K562 (cell line): ENCODE measurements around the gene ANKRD23. TPM values are rescaled to one million over a fixed set of nuclear protein-coding genes. Genes with fewer than 3 reads are reported as not detected.

Source experiments
- ATAC-seq: fragments of 200-7000 bp; cut with Tn5 transposase; 3 replicates; pipeline ENCODE4 v1.9.1; 2020; ENCODE audit warnings: moderate library complexity
- BruUV-seq: library from RNA; stranded (reverse); fragments of 400-500 nt; replicated peaks from 2 replicates; lab custom pipeline; 2021; lab: Mats Ljungman, UMichigan
- CTCF ChIA-PET: fragments of 300-600 bp; formaldehyde crosslinking; extraction: SDS; loops from one replicate; lab custom pipeline; 2021; ENCODE audit warnings: low intra/inter-chr PET ratio; lab: Yijun Ruan, JAX
- POLR2A ChIA-PET: fragments of 300-600, 350-650 bp; sonication (Branson Sonifier 250); formaldehyde crosslinking; extraction: SDS; loops from one replicate; lab custom pipeline; 2021; ENCODE audit warnings: antibody characterized with exemption, inconsistent platforms; lab: Yijun Ruan, JAX
- DNase-seq, 4 experiments: peaks; one replicate each; pipeline versions ENCODE4 v3.0.0 to v3.0.0-alpha.2; 2011 to 2018; ENCODE audit warnings: low spot score in 3 of 4, mixed read lengths in 3 of 4; ENCODE audit errors: extremely low read depth in 1 of 4
- FAIRE-seq: peaks from 2 replicates; lab custom pipeline; 2011; peaks lifted over from hg19 to GRCh38; lab: Jason Lieb, UNC
- H2AFZ ChIP-seq: 2 replicates; pipeline ENCODE4 v1.6.0; 2011; ENCODE audit warnings: low read depth, low read length, control low read depth, inconsistent platforms
- H3K27ac ChIP-seq: fragments of 200-600 bp; 3 replicates; pipeline ENCODE4 v1.8.0; 2011; ENCODE audit warnings: low read depth, mild to moderate bottlenecking, control low read depth, inconsistent platforms, low read length, moderate library complexity, mixed read lengths; ENCODE audit errors: extremely low read depth
- H3K27me3 ChIP-seq, 2 experiments: fragments of 300-600 bp in 1 of 2; 2 replicates in 1 of 2; 3 replicates in 1 of 2; pipeline versions ENCODE4 v1.6.0 to v1.8.0; 2011; ENCODE audit warnings: inconsistent platforms in 2 of 2, low read length in 2 of 2, mild to moderate bottlenecking in 1 of 2, mixed read lengths in 1 of 2, moderate library complexity in 1 of 2; ENCODE audit not compliant: control insufficient read depth in 2 of 2, insufficient read depth in 2 of 2
- H3K36me3 ChIP-seq: fragments of 300-600 bp; 3 replicates; pipeline ENCODE4 v1.8.0; 2011; ENCODE audit warnings: mild to moderate bottlenecking, low read length, inconsistent platforms; ENCODE audit not compliant: control insufficient read depth, insufficient read depth
- H3K4me1 ChIP-seq, 2 experiments: fragments of 200-600 bp in 1 of 2; replicated peaks in 1 of 2; 2 replicates in 1 of 2; 3 replicates in 1 of 2; pipeline versions ENCODE4 v1.5.1 to v1.8.0; 2011; ENCODE audit warnings: inconsistent platforms in 2 of 2, low read length in 2 of 2, mild to moderate bottlenecking in 1 of 2, mixed read lengths in 1 of 2, moderate library complexity in 1 of 2; ENCODE audit not compliant: control insufficient read depth in 2 of 2, insufficient read depth in 2 of 2
- H3K4me2 ChIP-seq: 2 replicates; pipeline ENCODE4 v1.6.1; 2011; ENCODE audit warnings: low read length, control low read depth, inconsistent platforms, mixed read lengths; ENCODE audit not compliant: insufficient read depth
- H3K4me3 ChIP-seq: fragments of 200-600 bp; sonication (generic), shearing (Covaris generic); 2 replicates; pipeline ENCODE4 v1.5.1; 2016; ENCODE audit warnings: control low read depth, inconsistent platforms
- H3K79me2 ChIP-seq: fragments of 200-600 bp; 3 replicates; pipeline ENCODE4 v1.8.0; 2011; ENCODE audit warnings: low read length, inconsistent platforms; ENCODE audit not compliant: control insufficient read depth, insufficient read depth
- H3K9ac ChIP-seq, 2 experiments: 2 replicates each; pipeline versions ENCODE4 v1.6.0 to v1.6.1; 2011; ENCODE audit warnings: low read depth in 2 of 2, low read length in 2 of 2, control low read depth in 1 of 2, inconsistent platforms in 1 of 2, mild to moderate bottlenecking in 1 of 2, mixed read lengths in 1 of 2; ENCODE audit not compliant: insufficient read depth in 1 of 2
- H3K9me1 ChIP-seq: one replicate; pipeline ENCODE4 v1.6.0; 2011; ENCODE audit warnings: inconsistent platforms, mild to moderate bottlenecking, low read length, moderate library complexity; ENCODE audit not compliant: control insufficient read depth, insufficient read depth
- H3K9me3 ChIP-seq: replicated peaks from 2 replicates; pipeline ENCODE4 v1.5.1; 2011; ENCODE audit warnings: low read depth, low read length, inconsistent platforms; ENCODE audit not compliant: control insufficient read depth, insufficient read depth
- H4K20me1 ChIP-seq: replicated peaks from 2 replicates; pipeline ENCODE4 v1.6.1; 2011; ENCODE audit warnings: low read length, inconsistent platforms, mixed read lengths; ENCODE audit not compliant: control insufficient read depth, insufficient read depth
- ATF3 ChIP-seq, 2 experiments: fragments of 450-650 bp in 1 of 2; sonication (generic) in 1 of 2; formaldehyde crosslinking in 1 of 2; IDR thresholded peaks in 1 of 2; conservative IDR thresholded peaks in 1 of 2; 2 replicates each; pipeline versions ENCODE4 v1.6.1 to v1.8.1; 2016 to 2023; ENCODE audit warnings: mild to moderate bottlenecking in 2 of 2, moderate library complexity in 2 of 2, inconsistent platforms in 1 of 2, missing genetic modification reagents in 1 of 2
- CCNT2 ChIP-seq: IDR thresholded peaks from 2 replicates; pipeline ENCODE4 v1.6.1; 2011; ENCODE audit warnings: borderline replicate concordance, low read depth, mild to moderate bottlenecking, moderate library complexity, mixed read lengths, low read length; ENCODE audit not compliant: insufficient read length; ENCODE audit errors: extremely low read depth
- CHD1 ChIP-seq: fragments of 200-600 bp; sonication (generic); IDR thresholded peaks from one replicate; pipeline ENCODE4 v1.6.1; 2012; ENCODE audit warnings: mild to moderate bottlenecking, moderate library complexity, low read length, inconsistent platforms
- L3MBTL2 ChIP-seq: fragments of 450-650 bp; IDR thresholded peaks from 2 replicates; pipeline ENCODE4 v1.6.1; 2016; ENCODE audit warnings: mild to moderate bottlenecking, moderate library complexity
- MXI1 ChIP-seq: IDR thresholded peaks from 2 replicates; pipeline ENCODE4 v1.6.1; 2011; ENCODE audit warnings: low read depth, mild to moderate bottlenecking, improper control_type of control experiment, low read length
- MYC ChIP-seq, 2 experiments: fragments of 250-450 bp in 1 of 2; sonication (Bioruptor Pico) in 1 of 2; IDR thresholded peaks; 2 replicates each; pipeline versions ENCODE4 v1.5.1 to v1.6.1; 2012 to 2021; ENCODE audit warnings: low read depth in 2 of 2, borderline replicate concordance in 1 of 2, improper control_type of control experiment in 1 of 2, low read length in 1 of 2, mild to moderate bottlenecking in 1 of 2, moderate library complexity in 1 of 2
- NR2C2 ChIP-seq, 2 experiments: fragments of 200-800 bp in 1 of 2; sonication (Bioruptor generic) in 1 of 2; sonication (generic) in 1 of 2; formaldehyde crosslinking in 1 of 2; IDR thresholded peaks; 2 replicates each; pipeline versions ENCODE4 v1.6.1 to v1.8.0; 2016 to 2022; ENCODE audit warnings: mild to moderate bottlenecking in 1 of 2, missing compliant biosample characterization in 1 of 2, missing genetic modification characterization in 1 of 2, missing genetic modification reagents in 1 of 2
- RCOR1 ChIP-seq, 2 experiments: IDR thresholded peaks; 2 replicates each; pipeline ENCODE4 v1.6.1; 2012; ENCODE audit warnings: low read depth in 2 of 2, low read length in 2 of 2, borderline replicate concordance in 1 of 2, improper control_type of control experiment in 1 of 2
- TFAM ChIP-seq: fragments of 250-450 bp; sonication (Bioruptor Pico); conservative IDR thresholded peaks from 2 replicates; pipeline ENCODE4 v1.5.0; 2021; ENCODE audit warnings: mild to moderate bottlenecking, moderate library complexity
- THAP7 ChIP-seq: fragments of 250-450 bp; sonication (Bioruptor Pico); IDR thresholded peaks from 2 replicates; pipeline ENCODE4 v1.5.0; 2021
- TOE1 ChIP-seq, 2 experiments: fragments of 450-650 bp in 1 of 2; sonication (generic) in 1 of 2; formaldehyde crosslinking in 1 of 2; IDR thresholded peaks; 2 replicates each; pipeline versions ENCODE4 v1.7.1 to v1.8.0; 2016 to 2022; ENCODE audit warnings: borderline replicate concordance in 2 of 2, mild to moderate bottlenecking in 2 of 2, antibody characterized with exemption in 1 of 2, inconsistent platforms in 1 of 2, low read depth in 1 of 2, missing genetic modification reagents in 1 of 2, moderate library complexity in 1 of 2
- ZC3H8 ChIP-seq: fragments of 450-650 bp; IDR thresholded peaks from 2 replicates; pipeline ENCODE4 v1.6.1; 2017
- ZKSCAN8 ChIP-seq: fragments of 200-800 bp; sonication (Bioruptor generic); IDR thresholded peaks from 2 replicates; pipeline ENCODE4 v1.6.1; 2016; ENCODE audit warnings: missing genetic modification characterization, missing compliant biosample characterization
- ZNF212 ChIP-seq: fragments of 450-650 bp; formaldehyde crosslinking; IDR thresholded peaks from 2 replicates; pipeline ENCODE4 v1.4.0; 2020; ENCODE audit warnings: mild to moderate bottlenecking
- ZNF239 ChIP-seq: fragments of 250-450 bp; sonication (Bioruptor Pico); IDR thresholded peaks from 2 replicates; pipeline ENCODE4 v1.4.0; 2020; ENCODE audit warnings: mild to moderate bottlenecking
- WGBS: fragments of 100-300 bp; shearing (Covaris generic); methylation state at CpG from one replicate; pipeline ENCODE4 v1.1.6; 2016; ENCODE audit warnings: low coverage, mixed read lengths; ENCODE audit not compliant: insufficient coverage; ENCODE audit errors: missing lambda C conversion rate; 5-methylcytosine and 5-hydroxymethylcytosine counted together
- in situ Hi-C: fragments of 300-500 bp; cut with MboI; formaldehyde crosslinking; loops from 4 replicates; pipeline ENCODE4 v1.15.0; 2018; ENCODE audit warnings: inconsistent platforms, mixed read lengths
- intact Hi-C: fragments of 100-400 bp; cut with micrococcal nuclease; formaldehyde crosslinking; loops from 2 replicates; pipeline ENCODE4 v1.14.2; 2022
- polyA plus RNA-seq, 8 experiments: library from polyadenylated mRNA; depleted of rRNA in 4 of 8; stranded (reverse) in 5 of 8; unstranded in 3 of 8; fragments of >200 nt; fragmentation: Nextera tagmentation in 2 of 8; fragmentation: Illumina TruSeq in 1 of 8; extraction: Ambion mirVana in 2 of 8; extraction: Trizol in 1 of 8; gene quantifications; 2 replicates each; pipeline versions ENCODE4 v1.2.1 to v1.2.3, GENCODE V29; 2011 to 2014; ENCODE audit warnings: inconsistent platforms in 1 of 8, missing spikeins in 1 of 8
- total RNA-seq, 7 experiments: library from RNA; depleted of rRNA in 6 of 7; stranded (reverse); fragments of >200 nt in 6 of 7; fragmentation: Illumina TruSeq in 2 of 7; extraction: Trizol in 2 of 7; gene quantifications; 2 replicates each; pipeline versions ENCODE4 v1.2.1 to v1.2.3, GENCODE V29; 2011 to 2021; ENCODE audit warnings: low replicate concordance in 1 of 7
- TF ChIP-seq, protein P1 (sequence below): fragments of 250-450 bp; sonication (Bioruptor Pico); IDR thresholded peaks from 2 replicates; pipeline ENCODE4 v1.5.0; 2021

The ANKRD23 gene
- total and polyA plus RNA-seq, 9 of the 15 experiments (the other 6 are each of a cell fraction or from before 2014, with no cell fraction given), result 0.32 to 4.8 (median 2.8) TPM

- Histone ChIP-seq H3K9me3 (no peaks in the 10 kb centered on the region), H3K27ac (peak overlapping the region; percentile 58; the same call in 2 of the 3 replicates), H3K79me2 (peaks cover 36% of the 10 kb centered on the region), H3K4me2 (peak overlapping the region; percentile 90), H4K20me1 (peaks cover 34% of the 10 kb centered on the region), H2AFZ (peak overlapping the region; percentile 82), H3K4me3 (peak overlapping the region; percentile 80), H3K9me1 (peaks cover 24% of the 10 kb centered on the region), H3K36me3 (peaks cover 18% of the 10 kb centered on the region), H3K4me1 (peaks cover 35 to 49% of the 10 kb centered on the region in 2 experiments), H3K27me3 (no peaks in the 10 kb centered on the region), H3K9ac (peak overlapping the region; percentile 60 to 84; a peak in 3 of 4 replicates)
- ATAC-seq (peak; percentile 3), DNase-seq (peak in 2 of 4 experiments; percentile 30 to 48), FAIRE-seq (peak; percentile 64)
- TSS peak; percentile 83 for BruUV-seq
- in situ Hi-C loops (no loop called here), intact Hi-C loops (loop anchor here (5.0 kb wide), 1 partner anchor 53 kb away; the partner anchor contains the start of gene CNNM4)
- CTCF ChIA-PET, result no interaction called here
- under 1% methylated on average over 38 of the region's 60 CpGs for WGBS
- POLR2A ChIA-PET, result interaction anchor here (0.6 to 1.5 kb wide), 5 partner anchors 12 to 266 kb away, joined by 3 to 4 read pairs (median 4); no protein-coding TSS in a partner anchor
- TF ChIP-seq CCNT2, result peak; percentile 12
- TF ChIP-seq, protein P1, sequence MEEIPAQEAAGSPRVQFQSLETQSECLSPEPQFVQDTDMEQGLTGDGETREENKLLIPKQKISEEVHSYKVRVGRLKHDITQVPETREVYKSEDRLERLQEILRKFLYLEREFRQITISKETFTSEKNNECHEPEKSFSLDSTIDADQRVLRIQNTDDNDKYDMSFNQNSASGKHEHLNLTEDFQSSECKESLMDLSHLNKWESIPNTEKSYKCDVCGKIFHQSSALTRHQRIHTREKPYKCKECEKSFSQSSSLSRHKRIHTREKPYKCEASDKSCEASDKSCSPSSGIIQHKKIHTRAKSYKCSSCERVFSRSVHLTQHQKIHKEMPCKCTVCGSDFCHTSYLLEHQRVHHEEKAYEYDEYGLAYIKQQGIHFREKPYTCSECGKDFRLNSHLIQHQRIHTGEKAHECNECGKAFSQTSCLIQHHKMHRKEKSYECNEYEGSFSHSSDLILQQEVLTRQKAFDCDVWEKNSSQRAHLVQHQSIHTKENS (CRISPR knock-in tag), result no peak
- no peak for TF ChIP-seq MXI1
- TF ChIP-seq ZNF212, result no peak
- peak; percentile 51 for TF ChIP-seq MYC (IDR thresholded peaks at IDR 0.05; ENCODE audit: low read depth, low read length)
- 0 out of 2 replicates have a peak, but pooled peaks have one; percentile 60 for TF ChIP-seq MYC (CRISPR knock-in tag; IDR thresholded peaks at IDR 0.05; ENCODE audit: borderline replicate concordance, low read depth)
- TF ChIP-seq CHD1, result peak; percentile 50
- TF ChIP-seq L3MBTL2, result peak; percentile 71; the same call in 1 of the 2 replicates
- TF ChIP-seq NR2C2 (CRISPR knock-in tag; IDR thresholded peaks at IDR 0.05), result no peak
- TF ChIP-seq NR2C2 (tag; IDR thresholded peaks at IDR 0.05), result peak; percentile 28; the same call in 1 of the 2 replicates
- TF ChIP-seq ZC3H8, result no peak
- TF ChIP-seq TOE1 (IDR thresholded peaks at IDR 0.05; ENCODE audit: borderline replicate concordance), result no peak
- no peak for TF ChIP-seq TOE1 (CRISPR knock-in tag; IDR thresholded peaks at IDR 0.05; ENCODE audit: borderline replicate concordance, low read depth)
- TF ChIP-seq TFAM (CRISPR knock-in tag), result no peak
- 0 out of 2 replicates have a peak, but pooled peaks have one; percentile 31 for TF ChIP-seq ZKSCAN8 (CRISPR knock-in tag)
- TF ChIP-seq RCOR1 (IDR thresholded peaks at IDR 0.05; ENCODE audit: borderline replicate concordance in 1 of 2, low read depth in 2 of 2, low read length in 2 of 2), result no peak; a peak in 1 of 4 replicates
- no peak for TF ChIP-seq THAP7 (CRISPR knock-in tag)
- TF ChIP-seq ZNF239 (CRISPR knock-in tag), result no peak
- no peak for TF ChIP-seq ATF3 (IDR thresholded peaks at IDR 0.05)
- TF ChIP-seq ATF3 (CRISPR knock-in tag; conservative IDR thresholded peaks at IDR 0.05), result 0 out of 2 replicates have a peak, but pooled peaks have one; percentile 36
These were observed 28.3 kb downstream of the ANKRD23 start for GRCh38 chr2:96815326-96816126.
